HG03280 (cell line): ENCODE results near the gene SDHAF3.
"Not testable (repeated sequence)": the region's sequence is repeated elsewhere in the genome, so short reads cannot be mapped to it uniquely, and the experiment has no call there.

Source experiments
- ATAC-seq: cut with Tn5 transposase; IDR thresholded peaks from one replicate; pipeline ENCODE4 v1.9.1; 2021; ENCODE audit warnings: mild to moderate bottlenecking, moderate library complexity; ENCODE audit not compliant: unreplicated experiment

SDHAF3 gene

DNA sequence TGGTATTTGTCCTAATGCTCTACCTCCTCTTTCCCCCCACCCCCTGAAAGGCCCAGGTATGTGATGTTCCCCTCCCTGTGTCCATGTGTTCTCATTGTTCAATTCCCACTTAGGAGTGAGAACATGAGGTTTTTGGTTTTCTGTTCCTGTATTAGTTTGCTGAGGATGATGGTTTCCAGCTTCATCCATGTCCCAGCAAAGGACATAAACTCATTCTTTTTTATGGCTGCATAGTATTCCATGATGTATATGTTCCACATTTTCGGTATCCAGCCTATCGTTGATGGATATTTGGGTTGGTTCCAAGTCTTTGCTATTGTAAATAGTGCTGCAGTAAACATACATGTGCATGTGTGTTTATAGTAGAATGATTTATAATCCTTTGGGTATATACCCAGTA is 5.6 kb downstream of the SDHAF3 start:
- ATAC-seq, result not testable (repeated sequence)

- ATAC-seq, result no peak
These were observed 9.1 kb downstream of the SDHAF3 start for GRCh38 chr7:97126483-97127171.

DNA sequence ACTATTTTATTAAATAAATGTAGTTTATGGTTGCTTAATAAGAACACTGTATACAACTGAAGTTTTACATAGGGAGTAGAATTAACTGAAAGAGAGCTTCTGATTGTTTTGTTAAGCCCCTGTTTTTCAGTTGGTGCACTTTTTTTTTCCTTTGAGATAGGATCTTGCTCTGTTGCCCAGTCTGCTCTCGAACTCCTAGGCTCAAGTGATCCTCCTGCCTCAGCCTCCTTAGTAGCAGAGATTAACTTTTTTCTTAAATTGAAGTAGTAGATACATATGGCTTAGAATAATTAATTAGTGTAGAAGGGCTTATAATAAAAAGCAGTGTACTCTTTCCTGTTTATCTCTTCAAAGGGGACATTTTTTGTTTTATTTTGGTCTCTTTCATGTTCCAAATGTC is 11.2 kb downstream of the SDHAF3 start:
- no peak for ATAC-seq

DNA sequence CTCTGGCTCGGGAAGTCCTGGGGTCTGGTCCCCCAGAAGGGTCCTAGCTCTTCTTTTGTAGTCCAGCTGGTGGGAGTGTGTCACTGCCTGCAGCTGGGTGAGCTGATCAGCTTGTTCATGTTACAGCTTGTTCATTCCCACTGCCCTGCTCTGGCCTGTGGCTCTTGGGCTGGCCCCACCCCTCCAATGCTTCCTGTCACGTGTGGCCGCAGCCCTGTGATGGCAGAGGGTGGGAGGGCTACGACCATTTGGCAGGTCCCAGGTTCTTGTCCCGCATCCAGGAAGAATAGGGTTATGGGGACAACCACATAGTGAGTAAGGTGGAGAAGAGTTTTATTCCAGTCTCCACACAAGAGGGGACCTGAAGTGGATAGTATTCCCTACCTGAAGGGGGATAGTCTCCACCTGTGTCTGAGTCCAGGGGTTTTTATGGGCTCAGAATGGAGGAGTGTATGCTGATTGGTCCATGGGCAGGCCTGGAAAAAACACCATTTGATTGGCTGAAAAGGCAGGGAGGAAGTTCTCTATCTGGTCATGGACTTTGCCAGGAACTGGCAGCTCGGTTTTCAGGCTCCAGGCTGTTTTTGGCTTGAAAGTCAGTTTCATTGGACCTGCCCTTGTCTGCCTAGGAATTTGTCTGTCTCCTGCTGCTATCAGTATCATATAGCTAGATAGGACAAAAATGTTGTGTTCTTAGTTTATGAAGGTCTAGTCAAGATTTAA is 13.1 kb downstream of the SDHAF3 start:
- no peak for ATAC-seq

- ATAC-seq, result no peak
These were observed 15.7 kb downstream of the SDHAF3 start for GRCh38 chr7:97133159-97133558.

DNA sequence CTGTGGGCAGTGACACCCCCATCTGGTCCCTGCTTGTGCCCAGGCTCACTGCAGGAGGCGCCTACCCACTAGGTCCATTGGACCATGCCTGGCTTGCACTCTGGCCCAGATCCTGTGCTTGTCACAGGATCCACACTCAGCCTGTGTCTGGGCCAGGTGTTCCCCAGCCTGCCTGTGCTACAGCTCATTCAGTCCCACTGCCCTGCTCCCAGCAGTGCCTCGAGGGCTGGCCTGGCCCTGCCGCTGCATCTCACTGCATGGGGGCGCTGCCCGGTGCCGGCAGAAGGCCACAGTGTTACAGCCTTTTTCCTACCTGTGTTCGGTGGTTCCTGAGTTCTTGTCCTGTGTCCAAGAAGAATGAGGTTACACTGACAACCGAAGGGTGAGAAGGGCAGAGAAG is 21.3 kb downstream of the SDHAF3 start:
- no peak for ATAC-seq

DNA sequence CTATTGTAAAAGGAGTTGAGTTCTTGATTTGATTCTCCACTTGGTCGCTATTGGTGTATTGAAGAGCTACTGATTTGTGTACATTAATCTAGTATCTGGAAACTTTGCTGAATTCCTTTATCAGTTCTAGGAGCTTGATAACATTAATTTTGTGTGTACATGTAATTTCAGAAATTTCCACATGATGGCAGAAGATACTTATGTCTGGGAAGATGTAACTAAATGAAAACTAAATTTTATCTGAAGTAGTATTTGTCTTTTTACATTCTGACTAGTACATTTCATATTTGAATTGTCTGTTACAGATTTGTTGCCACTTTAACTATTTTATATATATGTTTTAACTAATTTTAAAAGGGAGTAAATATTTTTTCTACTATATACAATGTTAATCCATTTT is 27.6 kb downstream of the SDHAF3 start:
- no peak for ATAC-seq

- no peak for ATAC-seq
These were observed 32.3 kb downstream of the SDHAF3 start for GRCh38 chr7:97149843-97150242.

GRCh38 chr7:97155897-97156418 is 38.5 kb downstream of the SDHAF3 start:
- no peak for ATAC-seq

GRCh38 chr7:97159984-97160383 is 42.5 kb downstream of the SDHAF3 start:
- not testable (repeated sequence) for ATAC-seq

DNA sequence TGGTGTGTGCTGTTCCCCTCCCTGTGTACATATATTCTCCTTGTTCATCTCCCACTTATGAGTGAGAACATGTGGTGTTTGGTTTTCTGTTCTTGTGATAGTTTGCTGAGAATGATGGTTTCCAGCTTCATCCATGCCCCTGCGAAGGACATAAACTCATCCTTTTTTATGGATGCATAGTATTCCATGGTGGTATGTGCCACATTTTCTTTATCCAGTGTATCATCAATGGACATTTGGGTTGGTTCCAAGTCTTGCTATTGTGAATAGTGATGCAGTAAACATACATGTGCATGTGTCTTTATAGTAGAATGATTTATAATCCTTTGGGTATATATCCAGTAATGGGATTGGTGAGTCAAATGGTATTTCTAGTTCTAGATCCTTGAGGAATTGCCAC is 44.1 kb downstream of the SDHAF3 start:
- ATAC-seq, result not testable (repeated sequence)

DNA sequence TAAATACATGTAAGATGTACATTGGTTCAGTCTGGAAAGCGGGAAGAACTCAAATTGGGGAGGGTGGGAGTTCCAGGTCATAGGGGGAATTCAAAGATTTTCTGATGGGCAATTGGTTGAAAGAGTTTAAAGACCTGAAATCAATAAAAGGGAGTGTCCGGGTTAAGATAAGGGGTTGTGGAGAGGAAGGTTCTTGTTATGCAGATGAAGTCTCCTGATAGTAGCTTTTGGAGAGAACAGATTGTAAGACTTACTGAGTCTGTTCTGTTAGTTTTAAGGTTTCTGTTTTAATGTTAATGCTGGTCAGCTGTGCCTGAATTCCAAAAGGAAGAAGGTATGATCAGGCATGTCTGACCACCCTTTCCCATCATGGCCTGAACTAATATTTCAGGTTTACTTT is 48.8 kb downstream of the SDHAF3 start:
- ATAC-seq, result no peak

GRCh38 chr7:97167176-97167575 is 49.7 kb downstream of the SDHAF3 start:
- no peak for ATAC-seq

GRCh38 chr7:97167749-97168148 is 50.3 kb downstream of the SDHAF3 start:
- ATAC-seq, result no peak

GRCh38 chr7:97174303-97174702 is 56.8 kb downstream of the SDHAF3 start:
- ATAC-seq, result no peak

GRCh38 chr7:97179454-97180104 is 62.1 kb downstream of the SDHAF3 start:
- ATAC-seq, result peak; percentile 63

DNA sequence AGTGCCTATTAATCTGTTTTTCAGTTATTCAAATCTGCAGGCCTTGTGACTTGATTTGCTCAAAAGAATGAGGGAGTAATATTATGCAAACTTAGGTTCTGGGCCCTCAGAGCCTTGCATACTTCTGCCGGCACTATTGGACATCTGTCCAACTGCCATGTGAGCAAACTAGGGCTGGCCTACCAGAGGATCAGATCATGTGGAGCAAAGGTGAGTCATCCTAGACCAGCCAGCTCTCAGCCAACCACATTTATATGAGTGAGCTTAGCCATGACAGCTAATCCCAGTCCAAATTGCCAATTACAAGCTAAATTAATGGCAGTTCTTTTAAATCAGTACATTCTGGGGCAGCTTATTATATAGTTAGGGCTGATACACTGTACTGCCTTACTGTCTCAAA is 69.6 kb downstream of the SDHAF3 start:
- ATAC-seq, result no peak

- ATAC-seq, result not testable (repeated sequence)
These were observed 78.7 kb downstream of the SDHAF3 start for GRCh38 chr7:97196174-97196573.

GRCh38 chr7:97198596-97198995 is 81.1 kb downstream of the SDHAF3 start:
- no peak for ATAC-seq

DNA sequence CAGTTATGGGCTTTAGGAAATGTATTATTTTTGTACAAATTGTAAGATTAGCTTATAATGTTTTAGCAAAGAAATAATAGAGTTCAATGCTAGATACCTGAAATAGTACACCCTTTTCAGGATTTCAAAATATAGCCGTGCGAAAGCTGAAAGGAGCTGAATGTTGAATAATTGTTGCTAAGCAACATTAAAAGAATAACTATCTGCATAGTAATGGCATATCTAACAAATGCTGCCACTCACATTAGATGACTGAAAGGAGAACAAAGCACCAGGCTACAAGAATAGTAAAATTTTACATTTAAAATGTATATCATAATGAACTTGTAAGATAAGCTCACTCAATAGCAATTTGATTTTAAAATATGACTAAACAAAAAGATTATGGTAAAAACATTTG is 82.5 kb downstream of the SDHAF3 start:
- no peak for ATAC-seq

DNA sequence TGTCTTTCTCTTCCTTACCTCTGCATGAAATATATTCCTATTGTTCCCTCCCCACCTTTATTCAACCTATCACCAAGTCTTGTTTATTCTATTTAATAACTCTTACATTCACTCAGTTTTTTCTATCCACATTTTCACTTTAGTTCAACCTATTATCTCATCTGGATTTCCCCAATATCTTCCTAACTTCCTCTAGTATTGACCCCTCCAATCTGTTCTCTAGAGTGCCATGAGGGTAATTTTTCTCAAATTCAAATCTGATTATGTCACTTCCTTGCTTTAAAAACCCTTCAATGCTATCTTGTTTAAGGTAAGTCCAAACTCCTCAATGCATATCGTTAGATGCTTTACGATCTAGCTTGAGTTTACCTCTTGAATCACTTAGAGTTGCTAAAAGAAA is 86.5 kb downstream of the SDHAF3 start:
- ATAC-seq, result no peak

DNA sequence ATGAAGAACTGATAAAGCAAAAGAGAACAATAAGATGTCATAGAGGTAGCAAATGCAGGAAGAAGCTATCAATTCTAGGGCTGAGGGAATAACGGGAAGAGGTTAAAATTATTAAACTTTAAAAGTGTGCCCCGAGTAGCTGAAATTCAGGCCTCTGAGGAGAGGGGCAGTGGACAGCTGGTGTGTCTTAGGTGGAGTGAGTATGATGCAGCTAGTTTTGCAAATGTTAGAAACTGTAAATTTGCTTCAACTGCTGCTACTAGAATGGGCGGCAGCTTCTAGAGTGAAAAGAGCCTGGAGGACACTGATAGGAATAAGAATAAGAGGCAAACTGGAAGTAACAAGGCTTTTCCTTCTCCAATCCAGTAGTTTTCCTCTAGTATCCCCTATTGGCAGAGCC is 87.3 kb downstream of the SDHAF3 start:
- no peak for ATAC-seq
